Measurements from ENCODE around the gene C16orf46. TPM values are rescaled to one million over a fixed set of nuclear protein-coding genes. Genes with fewer than 3 reads are reported as not detected.

The C16orf46 gene
- total and polyA plus RNA-seq, 9 of the 15 experiments (the other 6 are each of a cell fraction or from before 2014, with no cell fraction given) = 0.10 to 0.98 (median 0.41) TPM; not detected in 1

DNA sequence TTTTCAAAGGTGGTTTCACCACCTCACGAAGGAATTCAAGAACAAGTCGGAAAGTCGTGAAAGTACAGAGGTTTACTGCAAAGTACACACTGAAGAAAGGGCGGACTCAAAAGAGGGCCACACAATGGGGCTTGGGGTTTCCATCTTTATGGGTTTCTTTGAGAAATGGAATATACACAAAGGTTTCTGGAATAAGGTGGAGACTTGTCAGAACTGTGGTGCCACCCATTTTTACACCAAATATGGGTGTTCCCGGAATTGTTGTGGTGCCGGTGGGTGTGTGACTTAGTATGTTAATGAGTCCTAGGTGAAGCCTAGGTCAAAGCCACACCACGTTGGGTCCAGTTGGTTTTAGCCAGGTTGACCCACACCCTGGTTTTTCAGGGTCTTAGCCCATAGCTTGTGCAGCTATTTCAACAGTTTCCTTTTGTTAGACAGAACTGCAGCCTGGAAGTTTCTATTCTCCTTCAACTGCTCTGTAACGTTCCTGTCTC is 19.7 kb upstream of the C16orf46 start (continued):
- TF ChIP-seq, protein P1, sequence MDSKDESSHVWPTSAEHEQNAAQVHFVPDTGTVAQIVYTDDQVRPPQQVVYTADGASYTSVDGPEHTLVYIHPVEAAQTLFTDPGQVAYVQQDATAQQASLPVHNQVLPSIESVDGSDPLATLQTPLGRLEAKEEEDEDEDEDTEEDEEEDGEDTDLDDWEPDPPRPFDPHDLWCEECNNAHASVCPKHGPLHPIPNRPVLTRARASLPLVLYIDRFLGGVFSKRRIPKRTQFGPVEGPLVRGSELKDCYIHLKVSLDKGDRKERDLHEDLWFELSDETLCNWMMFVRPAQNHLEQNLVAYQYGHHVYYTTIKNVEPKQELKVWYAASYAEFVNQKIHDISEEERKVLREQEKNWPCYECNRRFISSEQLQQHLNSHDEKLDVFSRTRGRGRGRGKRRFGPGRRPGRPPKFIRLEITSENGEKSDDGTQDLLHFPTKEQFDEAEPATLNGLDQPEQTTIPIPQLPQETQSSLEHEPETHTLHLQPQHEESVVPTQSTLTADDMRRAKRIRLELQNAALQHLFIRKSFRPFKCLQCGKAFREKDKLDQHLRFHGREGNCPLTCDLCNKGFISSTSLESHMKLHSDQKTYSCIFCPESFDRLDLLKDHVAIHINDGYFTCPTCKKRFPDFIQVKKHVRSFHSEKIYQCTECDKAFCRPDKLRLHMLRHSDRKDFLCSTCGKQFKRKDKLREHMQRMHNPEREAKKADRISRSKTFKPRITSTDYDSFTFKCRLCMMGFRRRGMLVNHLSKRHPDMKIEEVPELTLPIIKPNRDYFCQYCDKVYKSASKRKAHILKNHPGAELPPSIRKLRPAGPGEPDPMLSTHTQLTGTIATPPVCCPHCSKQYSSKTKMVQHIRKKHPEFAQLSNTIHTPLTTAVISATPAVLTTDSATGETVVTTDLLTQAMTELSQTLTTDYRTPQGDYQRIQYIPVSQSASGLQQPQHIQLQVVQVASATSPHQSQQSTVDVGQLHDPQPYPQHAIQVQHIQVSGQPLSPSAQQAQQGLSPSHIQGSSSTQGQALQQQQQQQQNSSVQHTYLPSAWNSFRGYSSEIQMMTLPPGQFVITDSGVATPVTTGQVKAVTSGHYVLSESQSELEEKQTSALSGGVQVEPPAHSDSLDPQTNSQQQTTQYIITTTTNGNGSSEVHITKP (IDR thresholded peaks at IDR 0.05; ENCODE audit: partially characterized antibody) = peak; percentile 64
- TF ChIP-seq, protein P2, sequence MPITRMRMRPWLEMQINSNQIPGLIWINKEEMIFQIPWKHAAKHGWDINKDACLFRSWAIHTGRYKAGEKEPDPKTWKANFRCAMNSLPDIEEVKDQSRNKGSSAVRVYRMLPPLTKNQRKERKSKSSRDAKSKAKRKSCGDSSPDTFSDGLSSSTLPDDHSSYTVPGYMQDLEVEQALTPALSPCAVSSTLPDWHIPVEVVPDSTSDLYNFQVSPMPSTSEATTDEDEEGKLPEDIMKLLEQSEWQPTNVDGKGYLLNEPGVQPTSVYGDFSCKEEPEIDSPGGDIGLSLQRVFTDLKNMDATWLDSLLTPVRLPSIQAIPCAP (CRISPR knock-in tag; IDR thresholded peaks at IDR 0.05; ENCODE audit: borderline replicate concordance) = no peak
- TF ChIP-seq ZNF436 (CRISPR knock-in tag; IDR thresholded peaks at IDR 0.05) (no peak), HNRNPH1 (optimal IDR thresholded peaks at IDR 0.05; ENCODE audit: low read depth, low read length) (no peak), NR2F6 (CRISPR knock-in tag; IDR thresholded peaks at IDR 0.05) (no peak), BRF1 (IDR thresholded peaks at IDR 0.05; ENCODE audit: borderline replicate concordance, extremely low read depth, insufficient read length) (no peak), PHF8 (IDR thresholded peaks at IDR 0.05; ENCODE audit: borderline replicate concordance, low read length) (peak; percentile 42; the same call in 1 of the 2 replicates), ZEB2 (IDR thresholded peaks at IDR 0.05) (peak; percentile 22; the same call in 1 of the 2 replicates), ZNF766 (CRISPR knock-in tag; conservative IDR thresholded peaks at IDR 0.05) (peak; percentile 87), U2AF1 (optimal IDR thresholded peaks at IDR 0.05; ENCODE audit: low read depth, low read length) (no peak), POLR2B (IDR thresholded peaks at IDR 0.05; ENCODE audit: low read depth, partially characterized antibody) (peak; percentile 35)
- TF ChIP-seq, protein P3, sequence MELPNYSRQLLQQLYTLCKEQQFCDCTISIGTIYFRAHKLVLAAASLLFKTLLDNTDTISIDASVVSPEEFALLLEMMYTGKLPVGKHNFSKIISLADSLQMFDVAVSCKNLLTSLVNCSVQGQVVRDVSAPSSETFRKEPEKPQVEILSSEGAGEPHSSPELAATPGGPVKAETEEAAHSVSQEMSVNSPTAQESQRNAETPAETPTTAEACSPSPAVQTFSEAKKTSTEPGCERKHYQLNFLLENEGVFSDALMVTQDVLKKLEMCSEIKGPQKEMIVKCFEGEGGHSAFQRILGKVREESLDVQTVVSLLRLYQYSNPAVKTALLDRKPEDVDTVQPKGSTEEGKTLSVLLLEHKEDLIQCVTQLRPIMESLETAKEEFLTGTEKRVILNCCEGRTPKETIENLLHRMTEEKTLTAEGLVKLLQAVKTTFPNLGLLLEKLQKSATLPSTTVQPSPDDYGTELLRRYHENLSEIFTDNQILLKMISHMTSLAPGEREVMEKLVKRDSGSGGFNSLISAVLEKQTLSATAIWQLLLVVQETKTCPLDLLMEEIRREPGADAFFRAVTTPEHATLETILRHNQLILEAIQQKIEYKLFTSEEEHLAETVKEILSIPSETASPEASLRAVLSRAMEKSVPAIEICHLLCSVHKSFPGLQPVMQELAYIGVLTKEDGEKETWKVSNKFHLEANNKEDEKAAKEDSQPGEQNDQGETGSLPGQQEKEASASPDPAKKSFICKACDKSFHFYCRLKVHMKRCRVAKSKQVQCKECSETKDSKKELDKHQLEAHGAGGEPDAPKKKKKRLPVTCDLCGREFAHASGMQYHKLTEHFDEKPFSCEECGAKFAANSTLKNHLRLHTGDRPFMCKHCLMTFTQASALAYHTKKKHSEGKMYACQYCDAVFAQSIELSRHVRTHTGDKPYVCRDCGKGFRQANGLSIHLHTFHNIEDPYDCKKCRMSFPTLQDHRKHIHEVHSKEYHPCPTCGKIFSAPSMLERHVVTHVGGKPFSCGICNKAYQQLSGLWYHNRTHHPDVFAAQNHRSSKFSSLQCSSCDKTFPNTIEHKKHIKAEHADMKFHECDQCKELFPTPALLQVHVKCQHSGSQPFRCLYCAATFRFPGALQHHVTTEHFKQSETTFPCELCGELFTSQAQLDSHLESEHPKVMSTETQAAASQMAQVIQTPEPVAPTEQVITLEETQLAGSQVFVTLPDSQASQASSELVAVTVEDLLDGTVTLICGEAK (IDR thresholded peaks at IDR 0.05) = 0 out of 2 replicates have a peak, but pooled peaks have one; percentile 36
- TF ChIP-seq, protein P3 (CRISPR knock-in tag; IDR thresholded peaks at IDR 0.05) = no peak
